MCF 10A (cell line): ENCODE measurements around the gene HMGN1. TPM values are rescaled to one million over a fixed set of nuclear protein-coding genes. Genes with fewer than 3 reads are reported as not detected.

Experiments used
- BruUV-seq: library from RNA; stranded (reverse); fragments of 400-500 nt; replicated peaks from 2 replicates; lab custom pipeline; 2021; lab: Mats Ljungman, UMichigan
- CTCF ChIA-PET: fragments of 300-600 bp; sonication (Branson Sonifier 250); formaldehyde crosslinking; extraction: SDS; loops from one replicate; lab custom pipeline; 2021; ENCODE audit warnings: antibody characterized with exemption, inconsistent platforms; lab: Yijun Ruan, JAX
- POLR2A ChIA-PET: fragments of 300-600, 350-650 bp; sonication (Branson Sonifier 250); formaldehyde crosslinking; extraction: SDS; loops from one replicate; lab custom pipeline; 2020; ENCODE audit warnings: antibody characterized with exemption, inconsistent platforms; lab: Yijun Ruan, JAX
- DNase-seq: peaks from one replicate; pipeline ENCODE4 v3.0.0-alpha.2; 2018; ENCODE audit not compliant: unreplicated experiment
- H3K27ac Mint-ChIP-seq: one replicate; pipeline ENCODE4 v1.8.0; 2022; ENCODE audit warnings: mild to moderate bottlenecking, low read depth, mixed read lengths; ENCODE audit not compliant: unreplicated experiment
- H3K27me3 Mint-ChIP-seq: one replicate; pipeline ENCODE4 v1.8.0; 2022; ENCODE audit warnings: mixed read lengths; ENCODE audit not compliant: insufficient read depth, unreplicated experiment
- H3K36me3 Mint-ChIP-seq: one replicate; pipeline ENCODE4 v1.8.0; 2022; ENCODE audit warnings: mild to moderate bottlenecking, moderate library complexity, mixed read lengths; ENCODE audit not compliant: insufficient read depth, unreplicated experiment
- H3K4me1 Mint-ChIP-seq: one replicate; pipeline ENCODE4 v1.8.0; 2022; ENCODE audit warnings: mixed read lengths; ENCODE audit not compliant: insufficient read depth, unreplicated experiment
- H3K4me3 Mint-ChIP-seq: one replicate; pipeline ENCODE4 v1.8.0; 2022; ENCODE audit warnings: mild to moderate bottlenecking, moderate library complexity, mixed read lengths; ENCODE audit not compliant: unreplicated experiment
- H3K9me3 Mint-ChIP-seq: one replicate; pipeline ENCODE4 v1.8.0; 2022; ENCODE audit warnings: mixed read lengths; ENCODE audit not compliant: unreplicated experiment
- CTCF ChIP-seq: fragments of 200-600 bp; IDR thresholded peaks from one replicate; pipeline ENCODE4 v1.8.0; 2022; ENCODE audit warnings: antibody characterized with exemption, mild to moderate bottlenecking; ENCODE audit not compliant: unreplicated experiment
- intact Hi-C: fragments of 100-400 bp; cut with micrococcal nuclease; formaldehyde crosslinking; loops from 2 replicates; pipeline ENCODE4 v1.14.1; 2022
- total RNA-seq: library from RNA; stranded (reverse); gene quantifications from 2 replicates; pipeline ENCODE4 v1.2.3, GENCODE V29; 2022

Gene HMGN1
- total RNA-seq, 1 experiment from 2014 or later, result 360 TPM

- Mint-ChIP-seq H3K9me3 (no peaks in the 10 kb centered on the region), H3K27me3 (no peaks in the 10 kb centered on the region), H3K27ac (peak overlapping the region; percentile 79), H3K4me1 (peaks cover 34% of the 10 kb centered on the region), H3K36me3 (peaks cover 40% of the 10 kb centered on the region), H3K4me3 (peak overlapping the region; percentile 89)
- TSS peak; percentile 84 for BruUV-seq
- POLR2A ChIA-PET, result interaction anchor here (0.7 to 6.8 kb wide), 19 partner anchors 9 to 512 kb away, joined by 3 to 226 read pairs (median 4); partner anchors contain the start of genes BRWD1 and PSMG1
- intact Hi-C loops, result loop anchor here (2.0 kb wide), 1 partner anchor 31 kb away; a partner anchor contains a TSS
- no peak for TF ChIP-seq CTCF
- DNase-seq, result peak; percentile 97
- CTCF ChIA-PET, result no interaction called here
These were observed 564 bp upstream of the HMGN1 start for GRCh38 chr21:39349211-39350093.

GRCh38 chr21:39348040-39348354, 891 bp downstream of the HMGN1 start:
- TF ChIP-seq CTCF, result no peak
- Mint-ChIP-seq H3K9me3 (no peaks in the 10 kb centered on the region), H3K27ac (peak overlapping the region; percentile 63), H3K27me3 (no peaks in the 10 kb centered on the region), H3K36me3 (peaks cover 55% of the 10 kb centered on the region), H3K4me1 (peaks cover 34% of the 10 kb centered on the region), H3K4me3 (peak overlapping the region; percentile 89)
- ChIA-PET CTCF (interaction anchor here (0.7 to 1.5 kb wide), 3 partner anchors 35 to 1282 kb away, joined by 4 to 6 read pairs (median 5); no protein-coding TSS in a partner anchor), POLR2A (interaction anchor here (1.0 to 6.8 kb wide), 13 partner anchors 9 to 164 kb away, joined by 3 to 226 read pairs (median 12); partner anchors contain the start of genes BRWD1 and PSMG1)
- intact Hi-C loops, result loop anchor here (1.0 to 2.0 kb wide), 3 partner anchors 33 to 40 kb away; a partner anchor contains a TSS
- DNase-seq, result no peak
- BruUV-seq, result TSS peak; percentile 46

- no TSS peak for BruUV-seq
- ChIA-PET POLR2A (interaction anchor here (0.8 to 6.8 kb wide), 11 partner anchors 9 to 164 kb away, joined by 3 to 226 read pairs (median 9); partner anchors contain the start of genes BRWD1 and PSMG1), CTCF (interaction anchor here (0.9 to 1.5 kb wide), 3 partner anchors 35 to 94 kb away, joined by 3 to 6 read pairs (median 5); no protein-coding TSS in a partner anchor)
- DNase-seq, result peak; percentile 17
- intact Hi-C loops, result no loop called here
- peak overlapping the region; percentile 63 for H3K27ac Mint-ChIP-seq
- H3K4me1 Mint-ChIP-seq, result peaks cover 34% of the 10 kb centered on the region
- H3K27me3 Mint-ChIP-seq, result no peaks in the 10 kb centered on the region
- no peaks in the 10 kb centered on the region for H3K9me3 Mint-ChIP-seq
- peaks cover 59% of the 10 kb centered on the region for H3K36me3 Mint-ChIP-seq
- no peak for TF ChIP-seq CTCF
- peak overlapping the region; percentile 89 for H3K4me3 Mint-ChIP-seq
These were observed 1.4 kb downstream of the HMGN1 start for GRCh38 chr21:39347537-39347936.
